Skeletal muscle cell (primary cell): Measurements from ENCODE around the gene NXF3.
"Not testable (repeated sequence)": the region's sequence is repeated elsewhere in the genome, so short reads cannot be mapped to it uniquely, and the experiment has no call there.

Experiments
- DNase-seq: peaks from one replicate; pipeline ENCODE4 v3.0.0-alpha.2; 2010; ENCODE audit warnings: low read depth
- H3K4me3 ChIP-seq: 2 replicates; pipeline ENCODE4 v1.5.1; 2011; ENCODE audit warnings: low read depth, mild to moderate bottlenecking, control low read depth, low read length, moderate library complexity

The NXF3 gene, protein sequence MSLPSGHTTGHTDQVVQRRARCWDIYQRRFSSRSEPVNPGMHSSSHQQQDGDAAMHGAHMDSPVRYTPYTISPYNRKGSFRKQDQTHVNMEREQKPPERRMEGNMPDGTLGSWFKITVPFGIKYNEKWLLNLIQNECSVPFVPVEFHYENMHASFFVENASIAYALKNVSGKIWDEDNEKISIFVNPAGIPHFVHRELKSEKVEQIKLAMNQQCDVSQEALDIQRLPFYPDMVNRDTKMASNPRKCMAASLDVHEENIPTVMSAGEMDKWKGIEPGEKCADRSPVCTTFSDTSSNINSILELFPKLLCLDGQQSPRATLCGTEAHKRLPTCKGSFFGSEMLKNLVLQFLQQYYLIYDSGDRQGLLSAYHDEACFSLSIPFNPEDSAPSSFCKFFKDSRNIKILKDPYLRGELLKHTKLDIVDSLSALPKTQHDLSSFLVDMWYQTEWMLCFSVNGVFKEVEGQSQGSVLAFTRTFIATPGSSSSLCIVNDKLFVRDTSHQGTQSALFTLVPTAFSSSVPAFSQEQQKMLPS

DNA sequence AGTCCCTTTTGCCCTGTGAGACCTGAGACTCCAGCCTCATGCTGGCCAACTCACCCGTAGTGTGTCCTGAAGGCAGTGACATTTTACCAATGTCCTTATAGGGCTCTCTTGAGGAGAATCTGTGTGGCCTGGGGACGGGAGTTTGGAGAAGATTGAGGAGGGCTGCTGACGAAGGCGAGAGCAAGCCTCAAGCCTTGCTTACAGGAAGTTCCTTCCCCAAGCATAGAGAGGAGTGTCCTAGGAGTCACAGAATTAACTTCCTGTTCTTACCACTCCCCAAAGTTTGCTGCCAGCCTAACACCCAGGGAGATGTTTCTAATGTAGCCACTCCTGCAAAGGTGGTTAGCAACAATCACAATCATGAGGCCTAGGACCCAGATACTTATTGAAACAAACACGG is at the start of gene NXF3:
NXF3 (minus strand) TSS at position 202 of the 400 bp plus-strand sequence; CDS start at position 82, 120 bp downstream.
- no peak for DNase-seq
- H3K4me3 ChIP-seq, result no peak within 1 kb of the TSS

DNA sequence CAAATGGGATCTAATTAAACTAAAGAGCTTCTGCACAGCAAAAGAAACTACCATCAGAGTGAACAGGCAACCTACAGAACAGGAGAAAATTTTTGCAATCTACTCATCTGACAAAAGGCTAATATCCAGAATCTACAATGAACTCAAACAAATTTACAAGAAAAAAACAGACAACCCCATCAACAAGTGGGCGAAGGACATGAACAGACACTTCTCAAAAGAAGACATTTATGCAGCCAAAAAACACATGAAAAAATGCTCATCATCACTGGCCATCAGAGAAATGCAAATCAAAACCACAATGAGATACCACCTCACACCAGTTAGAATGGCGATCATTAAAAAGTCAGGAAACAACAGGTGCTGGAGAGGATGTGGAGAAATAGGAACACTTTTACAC is 43.6 kb upstream of the NXF3 start:
- H3K4me3 ChIP-seq, DNase-seq: not testable (repeated sequence)

DNA sequence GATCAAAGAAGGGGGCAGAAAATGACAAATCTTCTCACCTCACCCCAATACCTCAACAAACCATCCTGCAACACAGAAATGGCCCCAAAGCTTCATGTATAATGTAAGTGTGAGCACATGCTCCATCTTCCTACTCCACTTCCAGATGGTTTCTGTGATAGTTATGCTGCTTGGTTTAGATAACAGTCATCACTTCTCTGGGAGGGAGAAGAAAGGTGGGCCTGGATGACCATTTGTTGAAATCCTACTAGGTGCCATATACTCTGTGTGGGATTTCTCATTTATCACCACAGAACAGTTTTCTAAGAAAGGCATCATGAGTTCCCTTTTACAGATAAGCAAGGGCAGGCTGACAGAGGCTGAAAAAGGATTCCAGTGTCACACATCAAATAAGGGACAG is 31.3 kb upstream of the NXF3 start:
- no peak for DNase-seq
- no peak overlapping the region for H3K4me3 ChIP-seq

DNA sequence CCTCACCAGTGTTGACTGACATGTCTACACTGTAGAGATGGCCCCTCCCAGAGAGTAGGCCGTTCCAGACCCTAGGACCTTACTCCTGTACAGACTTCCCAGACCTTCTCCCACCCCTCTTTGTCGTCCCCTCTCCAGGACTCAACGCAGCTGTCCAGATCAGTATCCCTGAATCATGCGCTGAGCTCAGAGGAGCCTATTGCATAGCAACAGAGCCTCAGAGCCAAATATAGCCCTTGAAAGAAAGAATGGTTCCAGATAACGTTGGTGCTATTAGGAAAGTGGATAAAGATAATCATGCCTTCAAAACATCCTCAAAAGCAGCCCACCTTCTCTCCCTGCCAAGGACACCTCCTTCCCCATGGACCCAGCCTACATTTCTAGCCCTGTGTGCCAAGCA is 27.8 kb upstream of the NXF3 start:
- no peak overlapping the region for H3K4me3 ChIP-seq
- DNase-seq, result no peak

DNA sequence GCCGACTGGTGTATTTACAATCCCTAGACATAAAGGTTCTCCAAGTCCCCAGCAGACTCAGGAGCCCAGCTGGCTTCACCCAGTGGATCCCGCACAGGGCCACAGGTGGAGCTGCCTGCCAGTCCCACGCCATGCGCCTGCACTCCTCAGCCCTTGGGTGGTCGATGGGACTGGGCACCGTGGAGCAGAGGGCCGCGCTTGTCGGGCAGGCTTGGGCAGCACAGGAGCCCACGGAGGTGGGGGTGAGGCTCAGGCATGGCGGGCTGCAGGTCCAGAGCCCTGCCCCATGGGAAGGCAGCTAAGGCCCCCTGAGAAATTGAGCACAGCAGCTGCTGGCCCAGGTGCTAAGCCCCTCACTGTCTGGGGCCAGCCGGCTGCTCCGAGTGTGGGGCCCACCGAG is 24.0 kb upstream of the NXF3 start:
- H3K4me3 ChIP-seq, DNase-seq: not testable (repeated sequence)

DNA sequence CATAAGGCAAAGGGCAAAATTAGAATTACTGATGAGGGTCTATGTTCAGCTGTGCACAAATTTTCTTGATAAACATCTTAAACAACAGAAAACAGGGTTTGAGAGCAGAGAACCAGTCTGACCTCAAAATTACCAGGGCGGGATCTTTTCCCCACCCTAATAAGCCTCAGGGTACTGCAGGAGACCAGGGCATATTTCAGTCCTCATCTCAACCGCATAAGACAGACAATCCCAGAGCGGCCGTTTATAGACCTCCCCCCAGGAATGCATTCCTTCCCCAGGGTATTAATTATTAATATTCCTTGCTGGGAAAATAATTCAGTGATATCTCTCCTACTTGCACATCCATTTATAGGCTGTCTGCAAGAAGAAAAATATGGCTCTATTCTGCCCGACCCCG is 16.6 kb upstream of the NXF3 start:
- DNase-seq, H3K4me3 ChIP-seq: not testable (repeated sequence)

DNA sequence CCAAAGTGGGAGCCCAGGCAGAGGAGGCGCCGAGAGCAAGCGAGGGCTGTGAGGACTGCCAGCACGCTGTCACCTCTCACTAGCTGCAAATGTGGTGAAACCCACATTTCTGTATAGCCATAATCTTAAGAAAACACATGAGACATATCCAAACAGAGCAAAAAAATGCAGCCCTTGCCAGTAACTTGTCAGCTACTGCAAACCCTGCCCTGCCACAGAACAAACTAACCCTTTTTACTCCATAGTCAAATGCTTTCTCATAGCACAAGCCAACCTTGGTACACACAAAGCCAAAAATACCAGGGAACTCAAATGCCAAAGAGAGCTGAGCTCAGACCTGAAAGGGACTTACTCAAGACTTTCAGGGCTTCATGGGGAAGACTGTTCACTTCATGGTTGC is 14.9 kb upstream of the NXF3 start:
- H3K4me3 ChIP-seq, result no peak overlapping the region
- no peak for DNase-seq

DNA sequence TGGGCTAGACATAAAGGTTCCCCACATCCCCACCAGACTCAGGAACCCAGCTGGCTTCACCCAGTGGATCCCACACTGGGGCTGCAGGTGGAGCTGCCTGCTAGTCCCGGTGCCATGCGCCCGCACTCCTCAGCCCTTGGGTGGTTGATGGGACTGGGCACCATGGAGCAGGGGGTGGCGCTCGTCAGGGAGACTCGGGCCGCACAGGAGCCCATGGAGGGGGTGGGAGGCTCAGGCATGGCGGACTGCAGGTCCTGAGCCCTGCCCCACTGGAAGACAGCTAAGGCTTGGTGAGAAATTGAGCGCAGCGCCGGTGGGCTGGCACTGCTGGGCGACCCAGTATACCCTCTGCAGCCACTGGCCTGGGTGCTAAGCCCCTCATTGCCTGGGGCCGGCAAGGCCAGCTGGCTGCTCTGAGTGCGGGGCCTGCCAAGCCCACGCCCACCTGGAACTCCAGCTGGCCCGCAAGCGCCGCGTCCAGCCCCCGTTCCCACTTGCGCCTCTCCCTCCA is 14.3 kb upstream of the NXF3 start:
- not testable (repeated sequence) for DNase-seq, H3K4me3 ChIP-seq

DNA sequence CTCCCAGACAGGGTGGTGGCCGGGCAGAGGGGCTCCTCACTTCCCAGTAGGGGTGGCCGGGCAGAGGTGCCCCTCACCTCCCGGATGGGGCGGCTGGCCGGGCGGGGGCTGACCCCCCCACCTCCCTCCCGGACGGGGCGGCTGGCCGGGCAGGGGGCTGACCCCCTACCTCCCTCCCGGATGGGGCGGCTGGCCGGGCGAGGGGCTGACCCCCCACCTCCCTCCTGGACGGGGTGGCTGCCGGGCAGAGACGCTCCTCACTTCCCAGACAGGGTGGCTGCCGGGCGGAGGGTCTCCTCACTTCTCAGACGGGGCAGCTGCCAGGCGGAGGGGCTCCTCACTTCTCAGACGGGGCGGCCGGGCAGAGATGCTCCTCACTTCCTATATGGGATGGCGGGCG is 11.4 kb upstream of the NXF3 start:
- H3K4me3 ChIP-seq, DNase-seq: not testable (repeated sequence)

DNA sequence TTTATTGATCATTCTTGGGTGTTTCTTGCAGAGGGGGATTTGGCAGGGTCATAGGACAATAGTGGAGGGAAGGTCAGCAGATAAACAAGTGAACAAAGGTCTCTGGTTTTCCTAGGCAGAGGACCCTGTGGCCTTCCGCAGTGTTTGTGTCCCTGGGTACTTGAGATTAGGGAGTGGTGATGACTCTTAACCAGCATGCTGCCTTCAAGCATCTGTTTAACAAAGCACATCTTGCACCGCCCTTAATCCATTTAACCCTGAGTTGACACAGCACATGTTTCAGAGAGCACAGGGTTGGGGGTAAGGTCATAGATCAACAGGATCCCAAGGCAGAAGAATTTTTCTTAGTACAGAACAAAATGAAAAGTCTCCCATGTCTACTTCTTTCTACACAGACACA is 10.9 kb upstream of the NXF3 start:
- not testable (repeated sequence) for DNase-seq, H3K4me3 ChIP-seq

DNA sequence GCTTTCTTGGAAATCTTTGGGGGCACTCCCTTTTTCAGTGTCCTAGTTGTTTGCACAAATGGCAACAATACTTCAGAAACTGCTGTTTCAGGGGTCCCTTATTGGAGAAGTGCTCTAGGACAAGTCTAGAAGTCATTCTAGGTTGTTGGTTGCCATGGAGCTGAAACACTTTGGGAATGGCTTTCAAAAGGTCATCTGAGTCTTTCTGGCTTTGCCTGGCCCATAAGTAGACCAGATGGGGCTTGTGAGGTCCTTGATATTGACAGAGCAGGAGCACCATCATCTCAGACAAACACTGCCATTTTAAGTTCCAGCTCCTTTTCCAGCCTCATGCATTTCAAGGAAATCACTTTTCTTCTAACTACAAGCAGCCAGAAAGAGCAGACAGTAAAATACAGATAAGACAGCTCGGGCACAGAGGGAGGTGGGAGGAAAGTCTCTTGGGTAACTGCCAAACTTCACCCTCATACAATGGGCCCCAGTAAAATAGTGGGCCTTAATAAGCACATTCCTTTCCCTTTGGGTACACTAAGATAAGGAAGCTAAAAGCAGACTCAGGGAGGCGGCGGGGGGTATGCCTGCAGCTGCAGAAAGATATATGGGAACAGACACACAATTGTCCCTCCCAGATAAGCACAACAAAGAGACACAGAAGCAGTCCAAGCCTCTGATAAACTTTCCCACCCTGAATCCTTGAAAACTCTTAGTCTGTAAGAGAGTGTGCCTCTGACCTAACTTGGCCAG is 8.5 kb upstream of the NXF3 start:
- no peak overlapping the region for H3K4me3 ChIP-seq
- no peak for DNase-seq

DNA sequence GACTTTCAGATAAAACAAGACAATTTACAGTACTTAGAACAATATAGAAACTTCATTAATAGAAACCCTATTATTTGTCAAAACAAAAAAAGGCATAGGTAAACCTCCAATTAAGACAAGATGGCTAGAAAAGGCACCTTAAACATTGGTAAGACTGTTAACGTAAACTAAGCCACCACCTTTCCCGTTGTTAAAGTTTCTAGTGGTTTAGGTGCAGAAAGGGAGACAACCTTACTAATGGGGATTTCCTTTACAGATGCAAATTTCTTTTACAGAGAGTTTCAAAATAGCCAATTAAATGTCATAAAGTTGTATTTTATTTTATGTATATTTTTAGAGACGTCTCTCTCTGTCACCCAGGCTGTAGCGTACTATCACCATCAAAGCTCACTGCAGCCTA is 7.5 kb upstream of the NXF3 start:
- no peak overlapping the region for H3K4me3 ChIP-seq
- no peak for DNase-seq

DNA sequence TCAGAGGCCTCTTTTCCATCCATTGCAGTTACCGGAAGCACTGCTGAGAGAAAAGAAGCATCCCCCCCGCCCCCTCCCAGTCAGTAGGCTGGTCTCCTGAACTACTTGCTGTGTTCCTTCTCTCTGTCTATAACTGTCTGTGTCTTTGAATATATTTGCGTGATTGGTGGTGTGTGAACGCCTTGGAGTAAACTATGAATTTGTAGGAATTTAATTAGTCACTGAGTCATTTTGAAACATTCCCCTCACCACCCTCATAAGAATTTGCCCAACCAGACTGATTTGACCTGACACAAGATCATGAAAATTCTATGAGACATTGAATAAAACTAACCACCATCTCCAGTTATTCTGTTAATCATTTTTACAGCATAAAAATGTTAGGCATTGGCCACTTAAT is 6.7 kb upstream of the NXF3 start:
- DNase-seq, result no peak
- H3K4me3 ChIP-seq, result no peak overlapping the region

DNA sequence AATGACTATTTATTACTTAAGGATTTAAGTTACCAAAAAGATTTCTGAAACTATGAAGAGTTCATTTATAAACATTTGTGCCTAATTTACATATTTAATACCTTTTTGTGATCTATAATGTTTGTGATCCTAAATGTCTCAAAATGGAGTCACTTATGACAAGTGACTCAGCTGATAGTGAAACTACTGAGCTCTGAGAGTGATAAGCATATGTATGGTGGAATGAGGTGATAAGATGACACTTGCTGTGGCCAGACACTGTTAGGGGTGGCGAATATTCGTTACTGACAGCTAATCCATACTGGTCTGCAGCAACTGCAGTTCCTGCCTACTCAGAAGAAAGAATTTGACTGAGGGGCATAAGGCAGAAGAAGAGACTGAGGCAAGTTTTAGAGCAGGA is 5.5 kb upstream of the NXF3 start:
- no peak overlapping the region for H3K4me3 ChIP-seq
- no peak for DNase-seq

DNA sequence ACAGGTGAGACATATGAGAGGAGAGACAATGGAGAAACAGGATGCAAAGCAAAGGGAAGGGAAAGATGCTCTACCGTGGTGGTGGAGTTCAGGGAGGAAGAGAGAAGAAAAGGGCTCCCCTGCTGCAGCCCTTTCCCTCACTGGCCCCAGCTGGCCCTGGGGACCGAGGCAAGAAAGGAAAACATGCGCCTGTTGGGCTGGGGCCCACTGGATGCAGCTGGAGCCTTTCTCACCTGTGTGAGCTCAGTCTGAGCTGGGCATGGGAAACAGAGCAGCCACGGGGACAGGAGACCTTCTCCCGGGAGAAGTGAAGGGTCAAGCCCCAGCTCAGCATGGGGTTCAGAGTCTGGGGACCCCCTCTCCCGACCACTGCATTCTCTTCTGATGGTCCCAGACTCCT is 11.9 kb downstream of the NXF3 start:
- DNase-seq, result no peak
- no peak overlapping the region for H3K4me3 ChIP-seq

DNA sequence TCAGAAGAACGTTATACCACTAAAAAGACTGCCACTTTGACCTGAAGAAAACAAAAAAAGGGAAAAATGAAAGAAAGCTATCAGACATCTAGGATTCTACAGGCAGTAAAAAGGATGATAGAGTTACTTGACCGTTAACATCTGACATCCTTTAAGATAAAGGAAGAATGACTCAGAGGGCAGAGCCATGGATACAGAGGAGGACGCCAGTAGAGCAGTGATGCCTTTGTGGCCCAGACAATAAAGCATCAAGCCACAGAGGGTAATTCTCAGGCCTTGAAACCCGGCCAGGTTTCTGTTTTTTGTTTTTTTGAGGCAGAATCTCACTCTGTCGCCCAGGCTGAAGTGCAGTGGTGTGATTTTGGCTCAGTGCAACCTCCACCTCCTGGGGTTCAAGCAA is 19.5 kb downstream of the NXF3 start:
- no peak overlapping the region for H3K4me3 ChIP-seq
- DNase-seq, result no peak

DNA sequence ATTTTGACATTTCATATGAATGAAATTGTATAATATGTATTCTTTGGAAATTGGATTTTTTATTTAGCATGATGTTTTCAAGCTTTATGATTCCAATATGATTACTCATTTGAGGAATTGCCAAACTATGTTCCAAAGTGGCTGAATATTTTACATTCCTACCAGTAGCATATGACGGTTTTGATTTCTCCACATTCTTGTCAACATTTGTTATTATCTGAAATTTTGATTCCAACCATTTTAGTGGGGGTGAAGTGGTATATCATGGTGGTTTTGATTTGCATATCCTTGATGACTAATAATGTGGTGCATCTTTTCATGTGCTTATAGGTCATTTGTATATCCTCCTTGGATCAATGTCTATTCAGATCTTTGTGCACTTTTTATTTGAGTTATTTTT is 26.3 kb downstream of the NXF3 start:
- no peak overlapping the region for H3K4me3 ChIP-seq
- DNase-seq, result no peak

DNA sequence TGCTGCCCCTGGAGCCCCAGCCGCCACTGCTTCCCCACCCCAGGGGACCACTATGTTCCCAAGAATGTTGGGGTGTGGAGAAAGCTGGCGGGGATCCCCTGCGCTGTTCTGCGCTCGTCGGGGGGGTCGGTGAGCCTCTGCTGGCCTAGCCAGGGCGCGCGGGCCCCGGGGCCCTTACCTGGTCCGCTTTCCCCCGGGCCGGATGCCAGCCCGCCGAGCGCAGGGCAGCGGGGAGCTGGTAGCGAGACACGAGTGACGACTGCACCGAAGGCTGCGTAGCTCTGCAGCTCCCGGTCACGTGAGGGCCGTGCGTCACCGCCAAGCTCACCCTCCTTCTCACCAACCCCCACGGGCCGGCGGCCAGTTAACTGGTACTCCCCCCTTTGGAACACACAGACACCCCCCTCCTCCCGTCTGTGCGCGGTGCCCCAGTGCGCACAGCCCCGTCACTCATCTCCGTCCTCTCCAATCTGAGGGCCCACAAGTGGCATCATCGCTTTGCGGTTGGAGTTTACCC is 29.0 kb downstream of the NXF3 start, which contains the start of gene BEX1:
BEX1 (minus strand) TSS at position 254 of the 517 bp plus-strand sequence. CDS start 897 bp downstream, outside the sequence.
- no peak for DNase-seq
- H3K4me3 ChIP-seq, result peak within 1 kb of the TSS; percentile 51

DNA sequence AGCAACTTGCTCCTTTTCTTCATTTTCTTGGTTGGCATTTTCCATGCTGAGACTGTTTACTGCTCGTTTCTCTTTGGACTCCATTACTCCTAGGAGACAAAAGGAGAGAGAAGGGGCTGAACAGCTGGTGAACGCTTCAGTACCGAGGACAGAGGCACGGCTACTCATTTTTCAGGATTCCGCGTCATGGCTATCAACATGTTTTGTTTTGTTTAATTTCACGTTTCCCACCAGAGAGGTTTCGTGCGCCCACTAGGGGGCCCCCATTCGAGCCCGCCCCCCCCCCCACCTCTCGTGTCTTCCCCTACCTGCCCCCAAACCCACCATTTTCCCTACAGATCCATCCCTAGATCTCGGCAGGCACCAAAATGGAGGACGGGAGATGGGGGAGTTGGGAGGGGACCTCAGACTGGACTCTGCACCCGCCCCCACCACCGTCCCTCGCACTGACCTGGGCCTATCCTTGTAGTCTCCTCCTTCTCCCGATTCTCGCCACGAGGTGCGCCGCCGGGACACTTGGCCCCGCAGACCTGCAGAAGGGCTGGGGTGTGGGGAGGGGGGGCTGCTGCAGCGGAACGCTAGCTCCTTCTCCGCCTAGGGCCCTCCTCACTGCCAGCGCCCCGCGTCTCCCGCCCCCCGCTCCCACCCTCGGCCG is 29.6 kb downstream of the NXF3 start:
- DNase-seq, result no peak
- H3K4me3 ChIP-seq, result peak overlapping the region; percentile 51

DNA sequence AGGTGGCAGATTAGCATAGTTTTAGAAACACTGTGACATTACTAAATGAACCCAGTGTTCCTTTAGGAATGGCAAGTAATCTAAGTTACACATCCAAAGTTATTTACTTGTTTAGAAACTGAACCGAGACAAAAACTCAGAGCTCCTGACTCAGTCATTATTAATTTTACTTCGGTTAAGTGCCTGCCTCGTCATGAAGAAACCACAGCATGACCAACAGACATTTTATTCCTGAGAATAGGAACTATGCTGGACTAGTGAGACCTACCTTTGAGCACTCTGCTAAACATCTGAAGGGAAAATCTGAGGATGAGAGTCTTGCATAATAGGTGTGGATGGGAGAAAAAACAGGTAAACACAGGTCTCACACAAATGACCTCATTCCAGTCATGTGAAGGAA is 31.5 kb downstream of the NXF3 start:
- DNase-seq, result no peak
- H3K4me3 ChIP-seq, result no peak overlapping the region
